GM21825 (cell line): Measurements from ENCODE around the gene MVB12B.

Source experiments
- ATAC-seq: cut with Tn5 transposase; IDR thresholded peaks from one replicate; pipeline ENCODE4 v1.9.1; 2021; ENCODE audit warnings: mild to moderate bottlenecking, moderate library complexity; ENCODE audit not compliant: unreplicated experiment

The MVB12B gene

DNA sequence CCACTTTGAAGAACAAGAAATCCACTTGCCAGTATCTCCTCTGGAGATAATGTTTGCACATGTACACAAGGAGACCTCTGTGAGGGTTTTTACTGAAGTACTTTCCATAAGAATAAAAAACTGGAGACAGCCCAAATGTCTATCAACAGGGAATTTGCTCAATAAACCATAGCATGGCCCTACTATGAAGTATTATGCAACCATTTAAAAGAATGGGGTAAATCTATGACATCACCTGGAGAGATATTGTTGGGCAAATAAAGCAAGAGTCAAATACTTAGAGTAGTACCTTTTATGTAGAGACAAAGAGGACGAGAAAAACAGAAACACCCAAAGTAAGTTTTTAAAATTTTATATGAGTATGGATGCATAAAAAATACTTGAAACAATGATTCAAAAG, 23.9 kb upstream of the MVB12B start:
- no peak for ATAC-seq

GRCh38 chr9:126303488-126303887, 23.1 kb upstream of the MVB12B start:
- no peak for ATAC-seq

GRCh38 chr9:126304207-126304970, 22.2 kb upstream of the MVB12B start:
- ATAC-seq, result no peak

- ATAC-seq, result no peak
These were observed 21.7 kb upstream of the MVB12B start for GRCh38 chr9:126304971-126305320.

GRCh38 chr9:126306071-126306647, 20.5 kb upstream of the MVB12B start:
- no peak for ATAC-seq

GRCh38 chr9:126307322-126308061, 19.1 kb upstream of the MVB12B start:
- no peak for ATAC-seq

- ATAC-seq, result no peak
These were observed 17.0 kb upstream of the MVB12B start for GRCh38 chr9:126309427-126310189.

GRCh38 chr9:126312584-126313551, 13.8 kb upstream of the MVB12B start:
- ATAC-seq, result no peak

- ATAC-seq, result no peak
These were observed 10.5 kb upstream of the MVB12B start for GRCh38 chr9:126316085-126316655.

GRCh38 chr9:126317513-126317912, 9.1 kb upstream of the MVB12B start:
- no peak for ATAC-seq

- no peak for ATAC-seq
These were observed 7.8 kb upstream of the MVB12B start for GRCh38 chr9:126318858-126319257.

DNA sequence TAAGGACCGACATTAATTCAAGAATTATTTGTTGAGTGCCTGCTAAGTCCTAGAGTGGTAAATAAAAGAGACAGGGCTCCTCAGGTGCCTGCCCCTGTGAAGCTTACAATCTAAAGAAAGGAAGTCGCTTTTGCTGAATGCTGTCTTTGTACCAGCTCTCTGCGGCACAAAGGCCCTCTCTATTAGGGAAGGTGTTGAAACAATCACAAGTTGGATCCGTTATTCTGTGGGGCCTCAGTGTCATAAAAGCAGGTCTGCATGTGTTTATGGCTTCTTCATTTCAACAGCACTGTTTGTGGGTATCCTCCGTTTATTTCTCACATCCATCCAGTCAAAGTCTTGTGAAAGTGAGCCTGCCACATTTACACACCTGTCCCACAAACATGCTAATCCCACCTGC, 7.0 kb upstream of the MVB12B start:
- no peak for ATAC-seq

DNA sequence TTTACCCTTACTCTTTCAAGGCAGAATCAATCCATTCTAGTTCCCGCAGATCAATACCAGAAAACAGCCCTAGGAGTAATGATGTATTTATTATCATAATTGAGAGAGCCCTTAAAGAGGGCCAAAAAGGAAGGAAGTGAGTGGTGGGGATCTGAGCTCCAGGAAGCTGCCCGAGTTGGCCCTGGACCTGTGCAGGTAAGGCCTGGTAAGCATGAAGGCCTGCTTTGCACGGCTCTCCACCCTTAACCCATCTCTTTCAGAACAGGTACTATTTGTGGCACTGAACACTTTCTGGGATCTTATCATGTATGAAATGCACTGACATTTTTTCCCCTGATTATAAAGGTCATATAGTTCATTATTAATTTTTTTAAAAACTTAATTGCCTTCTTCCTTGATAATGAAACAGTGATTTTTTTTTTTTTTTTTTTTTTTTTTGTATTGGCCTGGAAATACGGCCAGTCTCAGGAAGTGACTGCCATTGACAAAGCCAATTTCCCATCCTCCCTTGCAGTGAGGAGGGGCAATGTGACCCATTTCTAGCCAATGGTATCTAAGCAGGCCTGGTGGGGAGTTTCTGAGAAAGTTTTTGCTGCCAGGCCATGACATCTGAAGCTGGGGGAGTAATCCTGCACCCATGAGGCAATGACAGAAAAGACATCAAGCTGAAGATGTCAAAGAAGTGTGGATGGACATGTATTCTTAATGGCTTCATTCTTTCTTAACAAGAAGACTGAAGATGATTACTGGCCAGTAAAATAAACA, 6.3 kb upstream of the MVB12B start:
- no peak for ATAC-seq

- ATAC-seq, result no peak
These were observed 4.9 kb upstream of the MVB12B start for GRCh38 chr9:126321742-126322141.

- no peak for ATAC-seq
These were observed 808 bp upstream of the MVB12B start for GRCh38 chr9:126325821-126326220.

DNA sequence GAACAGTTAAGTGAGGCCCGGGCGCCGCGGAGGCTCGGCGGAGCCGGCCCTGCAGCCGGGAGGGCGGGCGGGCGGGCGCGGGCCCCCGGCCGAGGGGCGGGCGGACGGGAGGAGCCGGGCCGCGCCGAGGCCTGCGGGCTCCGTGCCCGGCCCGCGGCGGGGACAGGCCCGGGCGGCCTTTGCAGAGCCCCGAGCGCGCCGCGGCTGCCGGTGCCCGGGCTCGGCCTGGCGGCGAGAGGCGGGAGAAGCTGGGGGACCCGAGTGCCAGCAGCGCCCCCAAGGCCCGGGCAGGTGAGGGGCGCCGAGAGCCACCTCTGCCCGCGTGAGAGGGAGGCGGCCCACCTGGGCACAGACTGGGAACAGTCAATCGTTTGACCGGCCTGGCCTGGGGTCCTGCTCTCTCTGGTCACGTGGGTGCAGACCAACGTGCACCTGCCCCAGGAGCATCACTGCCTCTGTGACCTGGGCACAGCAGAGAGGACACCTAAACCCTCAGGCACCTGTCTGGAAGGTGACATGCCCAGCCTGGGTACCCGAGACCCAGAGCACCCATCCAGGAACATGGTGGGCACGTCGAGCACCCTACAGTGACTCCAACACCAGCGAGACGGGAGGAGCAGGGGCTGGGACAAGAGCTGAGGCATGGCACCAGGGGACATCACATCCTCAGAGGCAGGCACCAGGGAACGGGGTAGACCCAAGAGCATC, 531 bp downstream of the MVB12B start:
- no peak for ATAC-seq

DNA sequence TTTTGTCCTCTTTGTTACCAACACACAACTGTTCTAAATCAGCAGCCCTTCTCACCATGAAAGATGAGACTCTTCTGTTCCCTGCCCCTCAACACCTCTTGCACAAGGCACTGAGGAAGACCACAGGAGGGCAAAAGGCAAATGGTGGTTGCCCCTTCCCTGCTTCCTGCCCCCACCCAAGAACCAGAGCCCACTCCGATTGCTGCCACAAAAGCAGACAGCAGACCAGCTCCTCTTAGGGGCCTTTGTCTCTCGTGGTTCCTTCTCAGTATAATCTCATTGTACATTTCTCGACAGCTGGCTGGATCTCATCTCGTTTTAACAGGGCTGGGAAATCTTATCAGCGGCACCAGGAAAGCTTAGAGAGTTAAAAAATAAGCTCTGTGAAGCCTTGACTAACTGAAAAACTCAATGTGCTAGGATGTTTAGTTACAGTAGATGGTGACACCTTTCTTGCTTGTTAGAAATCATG, 1.1 kb downstream of the MVB12B start:
- no peak for ATAC-seq

- ATAC-seq, result no peak
These were observed 1.8 kb downstream of the MVB12B start for GRCh38 chr9:126328407-126328806.
